Upper lobe of left lung (tissue), 4 donors: ENCODE measurements around the gene GRHL3.

Experiments used
- POLR2A ChIP-seq, 4 donors: fragments of 450-650 bp; IDR thresholded peaks; one replicate each; pipeline ENCODE4 v1.5.1; 2016 to 2017; ENCODE audit warnings: antibody characterized with exemption in 4 of 4, mild to moderate bottlenecking in 2 of 4
- POLR2AphosphoS5 ChIP-seq, 2 donors: sonication (generic); formaldehyde crosslinking; IDR thresholded peaks; one replicate each; pipeline ENCODE4 v1.5.1; 2017; ENCODE audit warnings: antibody characterized with exemption in 2 of 2

DNA sequence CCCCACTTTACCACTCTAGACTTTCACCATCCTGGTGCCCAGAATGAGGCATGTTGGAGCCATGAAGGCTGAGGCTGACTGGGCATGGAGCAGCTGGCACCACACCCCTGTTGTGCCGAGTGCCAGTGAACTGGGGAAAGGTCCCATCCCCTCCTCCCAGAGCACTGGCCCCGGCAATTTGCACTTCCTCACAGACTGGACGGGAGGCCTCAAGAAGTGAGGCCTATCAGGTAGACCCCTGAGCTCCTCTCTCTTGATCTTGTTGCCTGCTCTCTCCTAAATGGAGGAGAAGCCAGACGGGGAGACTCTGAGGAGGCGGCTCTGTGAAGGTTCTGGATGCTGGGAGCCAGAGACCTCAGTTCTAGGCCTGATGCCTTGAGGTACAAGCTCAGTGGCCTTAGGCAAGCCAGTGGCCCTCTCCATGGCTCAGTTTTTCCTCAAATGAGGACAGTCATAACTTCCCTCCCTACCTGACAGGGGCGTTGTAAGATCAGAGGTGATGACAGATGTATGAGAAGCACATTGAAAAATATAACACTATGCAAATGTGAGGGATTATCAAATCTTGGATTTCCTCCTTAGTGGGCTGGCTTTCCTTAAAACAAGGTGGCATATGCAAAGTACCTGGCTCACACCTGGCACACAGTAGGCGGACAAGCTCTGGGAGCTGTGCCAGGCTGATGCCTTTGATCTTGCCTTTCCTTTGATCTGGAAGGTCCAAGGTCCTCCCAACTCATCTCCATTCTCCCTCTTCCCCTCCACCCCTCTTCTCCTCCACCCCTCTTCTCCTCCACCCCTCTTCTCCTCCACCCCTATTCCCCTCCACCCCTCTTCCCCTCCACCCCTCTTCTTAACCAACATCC, 6.7 kb downstream of the GRHL3 start:
- TF ChIP-seq POLR2A (IDR thresholded peaks at IDR 0.05) = no peak
- TF ChIP-seq POLR2AphosphoS5 (IDR thresholded peaks at IDR 0.05) = no peak
